ENCODE results near the gene EAPP. TPM values are rescaled to one million over a fixed set of nuclear protein-coding genes. Genes with fewer than 3 reads are reported as not detected.
"Not testable (repeated sequence)": the region's sequence is repeated elsewhere in the genome, so short reads cannot be mapped to it uniquely, and the experiment has no call there.

EAPP gene
- total RNA-seq, 1 experiment from 2014 or later = 32.2 TPM

DNA sequence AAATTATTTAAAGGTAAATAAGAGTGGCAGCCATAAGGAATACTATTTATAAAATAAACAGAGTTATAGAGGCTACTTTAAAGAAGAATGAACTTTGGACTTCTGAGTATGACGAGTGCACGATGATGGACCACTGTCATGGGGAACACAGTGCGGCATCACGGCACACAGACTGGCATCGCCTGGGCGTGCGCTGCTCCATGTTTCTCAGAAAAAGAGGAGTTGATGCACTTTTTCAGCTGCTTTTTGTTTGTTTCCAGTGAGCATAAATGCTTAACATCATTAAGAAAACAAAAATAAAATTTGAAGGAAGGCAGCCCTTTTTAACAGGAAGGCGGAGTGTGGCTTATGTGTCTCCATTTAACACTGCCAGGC, 23.3 kb upstream of the EAPP start:
- intact Hi-C loops (cut with micrococcal nuclease) = no loop called here
- ChIA-PET POLR2A (no interaction called here), CTCF (no interaction called here)

GRCh38 chr14:34562037-34562775, 22.7 kb upstream of the EAPP start:
- TSS peak; percentile 38 for BruUV-seq (replicated peaks)
- H3K79me2 ChIP-seq (ENCODE audit: insufficient read depth, low read length); H3K4me1 ChIP-seq (ENCODE audit: control insufficient read depth in 1 of 2, insufficient read depth in 2 of 2, low read length in 2 of 2); H2AFZ ChIP-seq (ENCODE audit: low read depth, low read length, poor library complexity, severe bottlenecking); CTCF ChIA-PET; RAD21 ChIA-PET (ENCODE audit: low non-redundant PET in 1 of 2, low total read pairs in 2 of 2, uncharacterized antibody in 2 of 2, unreplicated experiment in 2 of 2); H3K4me3 ChIP-seq (replicated peaks in 1 of 2; ENCODE audit: low read depth in 1 of 2, low read length in 2 of 2); POLR2A ChIA-PET; H4K20me1 ChIP-seq (ENCODE audit: insufficient read depth); DNase-seq (ENCODE audit: low read depth, low spot score); H3K27me3 ChIP-seq (ENCODE audit: insufficient read depth, low read length); H3K27ac ChIP-seq (ENCODE audit: low read depth, low read length); H3K9me2 ChIP-seq (ENCODE audit: insufficient read depth); H3K9me3 ChIP-seq (ENCODE audit: control insufficient read depth in 1 of 2, insufficient read depth in 1 of 2, low read depth in 1 of 2, low read length in 2 of 2); intact Hi-C loops (cut with micrococcal nuclease); ATAC-seq; H3K4me2 ChIP-seq (ENCODE audit: low read length); H3K9ac ChIP-seq (ENCODE audit: low read length): not testable (repeated sequence)
- H3K36me3 ChIP-seq (ENCODE audit: control insufficient read depth in 1 of 2, insufficient read depth in 2 of 2, low read length in 2 of 2) = peaks cover 0 to 12% of the 10 kb centered on the region in 2 experiments; a peak in 2 of 4 replicates

More for the DNA sequence above, 23.3 kb upstream of the EAPP start:
- H3K36me3 ChIP-seq (ENCODE audit: control insufficient read depth in 1 of 2, insufficient read depth in 2 of 2, low read length in 2 of 2) = peaks cover 0 to 15% of the 10 kb centered on the region in 2 experiments; a peak in 2 of 4 replicates
- H3K27me3 ChIP-seq (ENCODE audit: insufficient read depth, low read length) = no peaks in the 10 kb centered on the region
- no peaks in the 10 kb centered on the region for H3K9me3 ChIP-seq (ENCODE audit: control insufficient read depth in 1 of 2, insufficient read depth in 1 of 2, low read depth in 1 of 2, low read length in 2 of 2)
- no peak overlapping the region for H3K27ac ChIP-seq (ENCODE audit: low read depth, low read length)
- RAD21 ChIA-PET (ENCODE audit: low non-redundant PET in 1 of 2, low total read pairs in 2 of 2, uncharacterized antibody in 2 of 2, unreplicated experiment in 2 of 2) = no interaction called here
- BruUV-seq (replicated peaks) = no TSS peak
- H3K79me2 ChIP-seq (ENCODE audit: insufficient read depth, low read length) = no peaks in the 10 kb centered on the region
- ATAC-seq = no peak
- no peak overlapping the region for H3K4me3 ChIP-seq (replicated peaks in 1 of 2; ENCODE audit: low read depth in 1 of 2, low read length in 2 of 2)
- no peaks in the 10 kb centered on the region for H4K20me1 ChIP-seq (ENCODE audit: insufficient read depth)
- H3K9ac ChIP-seq (ENCODE audit: low read length) = no peak overlapping the region
- no peak overlapping the region for H3K4me2 ChIP-seq (ENCODE audit: low read length)
- no peaks in the 10 kb centered on the region for H3K9me2 ChIP-seq (ENCODE audit: insufficient read depth)
- H3K4me1 ChIP-seq (ENCODE audit: control insufficient read depth in 1 of 2, insufficient read depth in 2 of 2, low read length in 2 of 2) = no peaks in the 10 kb centered on the region
- DNase-seq (ENCODE audit: low read depth, low spot score) = no peak
- no peak overlapping the region for H2AFZ ChIP-seq (ENCODE audit: low read depth, low read length, poor library complexity, severe bottlenecking)
- TF ChIP-seq CTCF (IDR thresholded peaks at IDR 0.05 in 2 of 3, conservative IDR thresholded peaks at IDR 0.05 in 1 of 3; ENCODE audit: borderline replicate concordance in 1 of 3, insufficient read depth in 1 of 3, low read depth in 2 of 3, low read length in 2 of 3) (no peak), ZNF274 (IDR thresholded peaks at IDR 0.05; ENCODE audit: low read depth, low read length) (no peak), SRF (IDR thresholded peaks at IDR 0.05; ENCODE audit: low read depth) (no peak), RAD21 (IDR thresholded peaks at IDR 0.05; ENCODE audit: low read depth) (no peak), EZH2 (IDR thresholded peaks at IDR 0.05) (no peak), TCF7L2 (IDR thresholded peaks at IDR 0.05; ENCODE audit: borderline replicate concordance, extremely low read depth, insufficient read depth, insufficient read length) (no peak), EGR1 (IDR thresholded peaks at IDR 0.05; ENCODE audit: low read depth) (no peak), SP1 (IDR thresholded peaks at IDR 0.05; ENCODE audit: low read depth) (no peak), ATF3 (IDR thresholded peaks at IDR 0.05) (no peak), FOSL1 (IDR thresholded peaks at IDR 0.05; ENCODE audit: low read depth) (no peak), JUND (IDR thresholded peaks at IDR 0.05) (no peak)
- TF ChIP-seq, protein P1, sequence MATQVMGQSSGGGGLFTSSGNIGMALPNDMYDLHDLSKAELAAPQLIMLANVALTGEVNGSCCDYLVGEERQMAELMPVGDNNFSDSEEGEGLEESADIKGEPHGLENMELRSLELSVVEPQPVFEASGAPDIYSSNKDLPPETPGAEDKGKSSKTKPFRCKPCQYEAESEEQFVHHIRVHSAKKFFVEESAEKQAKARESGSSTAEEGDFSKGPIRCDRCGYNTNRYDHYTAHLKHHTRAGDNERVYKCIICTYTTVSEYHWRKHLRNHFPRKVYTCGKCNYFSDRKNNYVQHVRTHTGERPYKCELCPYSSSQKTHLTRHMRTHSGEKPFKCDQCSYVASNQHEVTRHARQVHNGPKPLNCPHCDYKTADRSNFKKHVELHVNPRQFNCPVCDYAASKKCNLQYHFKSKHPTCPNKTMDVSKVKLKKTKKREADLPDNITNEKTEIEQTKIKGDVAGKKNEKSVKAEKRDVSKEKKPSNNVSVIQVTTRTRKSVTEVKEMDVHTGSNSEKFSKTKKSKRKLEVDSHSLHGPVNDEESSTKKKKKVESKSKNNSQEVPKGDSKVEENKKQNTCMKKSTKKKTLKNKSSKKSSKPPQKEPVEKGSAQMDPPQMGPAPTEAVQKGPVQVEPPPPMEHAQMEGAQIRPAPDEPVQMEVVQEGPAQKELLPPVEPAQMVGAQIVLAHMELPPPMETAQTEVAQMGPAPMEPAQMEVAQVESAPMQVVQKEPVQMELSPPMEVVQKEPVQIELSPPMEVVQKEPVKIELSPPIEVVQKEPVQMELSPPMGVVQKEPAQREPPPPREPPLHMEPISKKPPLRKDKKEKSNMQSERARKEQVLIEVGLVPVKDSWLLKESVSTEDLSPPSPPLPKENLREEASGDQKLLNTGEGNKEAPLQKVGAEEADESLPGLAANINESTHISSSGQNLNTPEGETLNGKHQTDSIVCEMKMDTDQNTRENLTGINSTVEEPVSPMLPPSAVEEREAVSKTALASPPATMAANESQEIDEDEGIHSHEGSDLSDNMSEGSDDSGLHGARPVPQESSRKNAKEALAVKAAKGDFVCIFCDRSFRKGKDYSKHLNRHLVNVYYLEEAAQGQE (IDR thresholded peaks at IDR 0.05; ENCODE audit: low read depth) = no peak
